Spleen (tissue), 11 donors: ENCODE measurements around the gene KRTAP5-8. TPM values are rescaled to one million over a fixed set of nuclear protein-coding genes. Genes with fewer than 3 reads are reported as not detected.

Experiments
- DNase-seq: peaks from one replicate; pipeline ENCODE4 v3.0.0-alpha.2; 2020
- H3K27ac ChIP-seq, 8 donors: fragments of 200-600 bp; sonication (generic) in 7 of 8; 1 replicate in 4 of 8; 2 replicates in 4 of 8; pipeline versions ENCODE4 v1.5.0 to v1.8.0; 2016 to 2021; ENCODE audit warnings: inconsistent platforms in 4 of 8, mild to moderate bottlenecking in 4 of 8, moderate library complexity in 1 of 8
- H3K27me3 ChIP-seq, 7 donors: fragments of 200-600 bp; sonication (generic) in 6 of 7; replicated peaks in 1 of 7; 1 replicate in 4 of 7; 2 replicates in 3 of 7; pipeline versions ENCODE4 v1.5.0 to v1.8.0; 2016 to 2021; ENCODE audit warnings: inconsistent platforms in 3 of 7, mild to moderate bottlenecking in 1 of 7
- H3K36me3 ChIP-seq, 6 donors: fragments of 200-600 bp; sonication (generic) in 5 of 6; 1 replicate in 4 of 6; 2 replicates in 2 of 6; pipeline versions ENCODE4 v1.5.0 to v1.8.0; 2016 to 2021; ENCODE audit warnings: inconsistent platforms in 2 of 6
- H3K4me1 ChIP-seq, 6 donors: fragments of 200-600 bp; sonication (generic) in 5 of 6; 1 replicate in 3 of 6; 2 replicates in 3 of 6; pipeline versions ENCODE4 v1.5.0 to v1.8.0; 2016 to 2021; ENCODE audit warnings: inconsistent platforms in 3 of 6
- H3K4me3 ChIP-seq, 8 donors: fragments of 200-600 bp; sonication (generic) in 7 of 8; 1 replicate in 4 of 8; 2 replicates in 4 of 8; pipeline versions ENCODE4 v1.5.0 to v1.8.0; 2016 to 2021; ENCODE audit warnings: inconsistent platforms in 4 of 8, mild to moderate bottlenecking in 4 of 8, moderate library complexity in 2 of 8
- H3K9me3 ChIP-seq, 8 donors: fragments of 200-600 bp; sonication (generic) in 7 of 8; 1 replicate in 4 of 8; 2 replicates in 4 of 8; pipeline versions ENCODE4 v1.5.0 to v1.8.0; 2016 to 2021; ENCODE audit warnings: inconsistent platforms in 4 of 8
- POLR2A ChIP-seq, 3 donors: fragments of 450-650 bp; IDR thresholded peaks; one replicate each; pipeline ENCODE4 v1.5.1; 2017; ENCODE audit warnings: antibody characterized with exemption in 3 of 3, mild to moderate bottlenecking in 1 of 3
- POLR2AphosphoS5 ChIP-seq, 3 donors: sonication (generic); formaldehyde crosslinking; IDR thresholded peaks; one replicate each; pipeline ENCODE4 v1.5.1; 2017; ENCODE audit warnings: antibody characterized with exemption in 3 of 3
- whole genome bisulfite sequencing, 5 donors: extraction: QIAGEN DNeasy Blood & Tissue Kit in 3 of 5; methylation state at CpG; one replicate each; pipeline versions ENCODE4 v1.1.5 to v1.1.7; 2013 to 2018; 5-methylcytosine and 5-hydroxymethylcytosine counted together
- intact Hi-C: fragments of 100-400 bp; cut with DNase I; formaldehyde crosslinking; loops from one replicate; pipeline ENCODE4 v1.15.0; 2023; ENCODE audit warnings: low total_unique reads
- polyA plus RNA-seq, 3 donors: library from polyadenylated mRNA; stranded (reverse); fragments of 200-250 nt; gene quantifications; one replicate each; pipeline ENCODE4 v1.2.1, GENCODE V29; 2013
- total RNA-seq, 7 donors: library from RNA; depleted of rRNA in 3 of 7; stranded (reverse); fragments of >200 nt in 3 of 7; fragmentation: NEBNext Ultra II Directional in 4 of 7; extraction: Animal tissue kit (Norgen Biotek cat#: 25700) in 4 of 7; gene quantifications; one replicate each; pipeline versions ENCODE4 v1.1.0 to v1.2.1, GENCODE V29; 2016 to 2021
- TF ChIP-seq, protein P1 (sequence below), 11 experiments: fragments of 200-600 bp in 7 of 11; fragments of 450-650 bp in 4 of 11; sonication (generic) in 4 of 11; IDR thresholded peaks in 8 of 11; conservative IDR thresholded peaks in 3 of 11; 1 replicate in 7 of 11; 2 replicates in 4 of 11; pipeline versions ENCODE4 v1.4.0 to v1.8.0; 2016 to 2021; ENCODE audit warnings: antibody characterized with exemption in 11 of 11, inconsistent platforms in 4 of 11, mild to moderate bottlenecking in 1 of 11
- donor health status: healthy with polysubstance abuse.
- donor health status: DM: no; HTN: no; CAD: no; lungs with moderate emphysema.
- donor health status: DM: no; HTN: no; CAD: no.
- donor health status: Bipolar disorder and iron deficiency.
- donor health status: healthy.
- donor health status: DM: no; HTN: no; CAD: no.
- donor health status: DM: yes; HTN: yes; CAD: no.

Gene KRTAP5-8
- total and polyA plus RNA-seq, 10 donors = 0.09 to 0.63 (median 0.25) TPM; not detected in 4

DNA sequence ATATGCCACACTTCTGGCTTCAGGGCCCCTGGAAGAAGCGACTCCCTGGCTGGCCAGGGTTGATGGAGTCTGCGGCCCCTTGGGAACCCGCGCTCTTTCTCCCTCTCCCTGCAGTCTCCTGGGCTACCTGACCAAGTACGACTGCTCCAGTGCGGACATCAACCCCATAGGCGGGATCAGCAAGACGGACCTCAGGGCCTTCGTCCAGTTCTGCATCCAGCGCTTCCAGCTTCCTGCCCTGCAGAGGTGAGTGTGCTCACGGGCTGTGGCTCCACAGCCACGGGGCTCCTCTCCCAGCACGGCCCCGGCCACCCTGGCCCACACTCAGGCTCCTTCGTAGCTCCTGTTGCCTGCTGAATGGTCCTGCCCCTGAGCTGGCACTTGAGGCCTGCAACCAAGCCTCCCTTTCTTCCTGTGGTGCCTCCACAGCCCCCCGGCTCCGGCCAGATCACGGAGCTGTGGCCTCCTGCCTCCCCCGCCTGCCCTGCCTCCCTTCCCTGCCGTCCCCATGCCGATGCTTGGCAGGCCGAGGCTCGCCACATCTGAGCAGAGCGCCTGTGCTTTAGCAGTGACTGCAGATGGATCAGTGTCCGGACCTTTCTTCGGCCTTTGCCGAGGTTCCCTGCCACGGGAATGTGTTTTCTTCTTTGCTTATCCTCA lies 47.0 kb upstream of the KRTAP5-8 start:
- Histone ChIP-seq H3K4me3 (no peak overlapping the region), H3K4me1 (peaks cover 0 to 23% (median 13%) of the 10 kb centered on the region in 6 donors), H3K27me3 (no peaks in the 10 kb centered on the region), H3K9me3 (no peaks in the 10 kb centered on the region), H3K36me3 (peaks cover 9 to 100% (median 71%) of the 10 kb centered on the region in 6 donors), H3K27ac (no peak overlapping the region)
- intact Hi-C loops = no loop called here
- 94 to 97% (median 97%) methylated on average over 18 to 28 of the region's 28 CpGs for whole genome bisulfite sequencing, 5 donors
- no peak for DNase-seq
- TF ChIP-seq POLR2AphosphoS5 (IDR thresholded peaks at IDR 0.05) = no peak
- TF ChIP-seq, protein P1, sequence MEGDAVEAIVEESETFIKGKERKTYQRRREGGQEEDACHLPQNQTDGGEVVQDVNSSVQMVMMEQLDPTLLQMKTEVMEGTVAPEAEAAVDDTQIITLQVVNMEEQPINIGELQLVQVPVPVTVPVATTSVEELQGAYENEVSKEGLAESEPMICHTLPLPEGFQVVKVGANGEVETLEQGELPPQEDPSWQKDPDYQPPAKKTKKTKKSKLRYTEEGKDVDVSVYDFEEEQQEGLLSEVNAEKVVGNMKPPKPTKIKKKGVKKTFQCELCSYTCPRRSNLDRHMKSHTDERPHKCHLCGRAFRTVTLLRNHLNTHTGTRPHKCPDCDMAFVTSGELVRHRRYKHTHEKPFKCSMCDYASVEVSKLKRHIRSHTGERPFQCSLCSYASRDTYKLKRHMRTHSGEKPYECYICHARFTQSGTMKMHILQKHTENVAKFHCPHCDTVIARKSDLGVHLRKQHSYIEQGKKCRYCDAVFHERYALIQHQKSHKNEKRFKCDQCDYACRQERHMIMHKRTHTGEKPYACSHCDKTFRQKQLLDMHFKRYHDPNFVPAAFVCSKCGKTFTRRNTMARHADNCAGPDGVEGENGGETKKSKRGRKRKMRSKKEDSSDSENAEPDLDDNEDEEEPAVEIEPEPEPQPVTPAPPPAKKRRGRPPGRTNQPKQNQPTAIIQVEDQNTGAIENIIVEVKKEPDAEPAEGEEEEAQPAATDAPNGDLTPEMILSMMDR (IDR thresholded peaks at IDR 0.05 in 8 of 11, conservative IDR thresholded peaks at IDR 0.05 in 3 of 11) = no peak
- no peak for TF ChIP-seq POLR2A (IDR thresholded peaks at IDR 0.05)

GRCh38 chr11:71491531-71491930 lies 46.3 kb upstream of the KRTAP5-8 start:
- intact Hi-C loops = no loop called here
- WGBS, 5 donors = 89 to 96% (median 95%) methylated on average over 7 to 19 of the region's 19 CpGs
- Histone ChIP-seq H3K36me3 (peaks cover 9 to 100% (median 71%) of the 10 kb centered on the region in 6 donors), H3K4me1 (peaks cover 0 to 23% (median 13%) of the 10 kb centered on the region in 6 donors), H3K27ac (no peak overlapping the region), H3K27me3 (no peaks in the 10 kb centered on the region), H3K9me3 (no peaks in the 10 kb centered on the region), H3K4me3 (no peak overlapping the region)
- no peak for DNase-seq
- TF ChIP-seq POLR2AphosphoS5 (IDR thresholded peaks at IDR 0.05) = peak in 1 of 3 donors; percentile 24
- TF ChIP-seq, protein P1 (IDR thresholded peaks at IDR 0.05 in 8 of 11, conservative IDR thresholded peaks at IDR 0.05 in 3 of 11) = no peak

- Histone ChIP-seq H3K4me3 (no peak overlapping the region), H3K9me3 (no peaks in the 10 kb centered on the region), H3K36me3 (peaks cover 9 to 100% (median 74%) of the 10 kb centered on the region in 6 donors), H3K4me1 (peaks cover 0 to 23% (median 13%) of the 10 kb centered on the region in 6 donors), H3K27ac (no peak overlapping the region), H3K27me3 (no peaks in the 10 kb centered on the region)
- DNase-seq = no peak
- intact Hi-C loops = no loop called here
- TF ChIP-seq POLR2AphosphoS5 (IDR thresholded peaks at IDR 0.05) (no peak), POLR2A (IDR thresholded peaks at IDR 0.05) (no peak)
- TF ChIP-seq, protein P1 (IDR thresholded peaks at IDR 0.05 in 8 of 11, conservative IDR thresholded peaks at IDR 0.05 in 3 of 11) = no peak
- WGBS, 5 donors = 86 to 97% (median 94%) methylated on average over 9 of the region's 9 CpGs
Observed at GRCh38 chr11:71491940-71492339, 45.9 kb upstream of the KRTAP5-8 start.

GRCh38 chr11:71495286-71496230 lies 42.3 kb upstream of the KRTAP5-8 start:
- Histone ChIP-seq H3K27me3 (no peaks in the 10 kb centered on the region), H3K4me1 (peaks cover 0 to 5% (median 0%) of the 10 kb centered on the region in 6 donors), H3K27ac (no peak overlapping the region), H3K9me3 (no peaks in the 10 kb centered on the region), H3K4me3 (no peak overlapping the region), H3K36me3 (peaks cover 10 to 100% (median 95%) of the 10 kb centered on the region in 6 donors)
- TF ChIP-seq, protein P1 (IDR thresholded peaks at IDR 0.05 in 8 of 11, conservative IDR thresholded peaks at IDR 0.05 in 3 of 11) = no peak
- TF ChIP-seq POLR2AphosphoS5 (IDR thresholded peaks at IDR 0.05) (no peak), POLR2A (IDR thresholded peaks at IDR 0.05) (no peak)
- peak; percentile 47 for DNase-seq
- 88 to 96% (median 94%) methylated on average over 20 of the region's 20 CpGs for WGBS, 5 donors
- intact Hi-C loops = no loop called here
